C4-2B (cell line): ENCODE results near the gene IGFALS.

Experiments
- H3K27ac ChIP-seq: fragments of 450-650 bp; 2 replicates; pipeline ENCODE4 v1.5.1; 2017
- CTCF ChIP-seq: fragments of 450-650 bp; conservative IDR thresholded peaks from 2 replicates; pipeline ENCODE4 v1.5.1; 2017; ENCODE audit warnings: mild to moderate bottlenecking
- ZFX ChIP-seq: fragments of 450-650 bp; IDR thresholded peaks from 2 replicates; pipeline ENCODE4 v1.6.1; 2017

The IGFALS gene

DNA sequence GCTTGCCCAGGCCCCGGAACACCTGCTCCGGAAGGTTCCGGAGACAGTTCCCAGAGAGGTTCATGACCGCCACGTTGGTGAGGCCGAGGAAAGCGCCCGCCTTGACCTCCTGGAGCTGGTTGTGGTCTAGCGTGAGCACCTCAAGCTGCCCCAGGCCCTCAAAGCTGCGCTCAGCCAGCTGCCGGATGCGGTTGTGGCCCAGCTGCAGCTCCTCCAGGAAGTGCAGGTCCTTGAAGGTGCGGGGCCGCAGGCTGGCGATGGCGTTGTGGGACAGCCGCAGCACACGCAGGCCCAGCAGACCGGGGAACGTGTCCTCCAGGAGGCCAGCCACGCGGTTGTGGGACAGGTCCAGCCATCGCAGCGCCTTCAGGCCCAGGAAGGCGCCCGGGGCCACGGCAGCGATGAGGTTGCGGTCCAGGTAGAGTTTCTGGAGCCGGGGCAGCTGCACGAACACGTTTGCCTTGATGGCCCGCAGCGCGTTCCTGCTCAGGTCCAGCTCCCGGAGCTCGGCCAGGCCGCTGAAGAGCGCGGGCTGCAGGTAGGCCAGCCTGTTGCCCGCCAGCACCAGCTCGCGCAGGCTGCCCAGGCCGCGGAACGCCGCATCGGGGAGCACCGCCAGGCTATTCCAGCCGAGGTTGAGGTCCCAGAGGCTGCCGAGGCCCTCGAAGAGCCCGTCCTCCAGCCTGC, 2.1 kb downstream of the IGFALS start:
- H3K27ac ChIP-seq: no peak overlapping the region
- TF ChIP-seq CTCF: no peak
- no peak for TF ChIP-seq ZFX

GRCh38 chr16:1790611-1791255, 2.8 kb downstream of the IGFALS start:
- H3K27ac ChIP-seq: no peak overlapping the region
- TF ChIP-seq ZFX (no peak), CTCF (no peak)

- no peak for TF ChIP-seq CTCF
- TF ChIP-seq ZFX: no peak
- H3K27ac ChIP-seq: no peak overlapping the region
Observed at GRCh38 chr16:1790261-1790610, 3.3 kb downstream of the IGFALS start.

- H3K27ac ChIP-seq: no peak overlapping the region
- TF ChIP-seq ZFX (no peak), CTCF (no peak)
Observed at GRCh38 chr16:1789643-1790045, 3.9 kb downstream of the IGFALS start.

DNA sequence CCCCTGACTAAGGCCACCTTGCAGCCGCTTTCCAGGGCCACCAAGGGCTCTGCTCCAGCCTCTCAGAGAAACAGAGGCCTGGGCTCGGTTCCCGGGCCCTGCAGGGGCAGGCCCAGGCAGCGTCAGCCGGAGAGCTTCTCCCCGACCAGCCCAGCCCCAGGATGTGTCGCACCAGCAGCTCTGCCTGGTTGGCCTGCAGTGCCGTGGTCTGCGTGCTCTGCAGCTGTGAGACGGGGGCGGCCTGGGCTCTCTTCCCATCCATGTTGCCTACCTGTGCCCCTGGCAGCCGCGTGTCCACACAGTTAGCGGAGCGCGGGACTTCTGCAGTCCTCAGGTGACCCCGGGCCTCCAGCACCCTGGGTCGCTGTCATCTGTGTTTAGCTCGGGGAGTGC, 4.8 kb downstream of the IGFALS start:
- no peak overlapping the region for H3K27ac ChIP-seq
- TF ChIP-seq ZFX (no peak), CTCF (no peak)

GRCh38 chr16:1788095-1788707, 5.3 kb downstream of the IGFALS start:
- TF ChIP-seq ZFX: no peak
- H3K27ac ChIP-seq: no peak overlapping the region

DNA sequence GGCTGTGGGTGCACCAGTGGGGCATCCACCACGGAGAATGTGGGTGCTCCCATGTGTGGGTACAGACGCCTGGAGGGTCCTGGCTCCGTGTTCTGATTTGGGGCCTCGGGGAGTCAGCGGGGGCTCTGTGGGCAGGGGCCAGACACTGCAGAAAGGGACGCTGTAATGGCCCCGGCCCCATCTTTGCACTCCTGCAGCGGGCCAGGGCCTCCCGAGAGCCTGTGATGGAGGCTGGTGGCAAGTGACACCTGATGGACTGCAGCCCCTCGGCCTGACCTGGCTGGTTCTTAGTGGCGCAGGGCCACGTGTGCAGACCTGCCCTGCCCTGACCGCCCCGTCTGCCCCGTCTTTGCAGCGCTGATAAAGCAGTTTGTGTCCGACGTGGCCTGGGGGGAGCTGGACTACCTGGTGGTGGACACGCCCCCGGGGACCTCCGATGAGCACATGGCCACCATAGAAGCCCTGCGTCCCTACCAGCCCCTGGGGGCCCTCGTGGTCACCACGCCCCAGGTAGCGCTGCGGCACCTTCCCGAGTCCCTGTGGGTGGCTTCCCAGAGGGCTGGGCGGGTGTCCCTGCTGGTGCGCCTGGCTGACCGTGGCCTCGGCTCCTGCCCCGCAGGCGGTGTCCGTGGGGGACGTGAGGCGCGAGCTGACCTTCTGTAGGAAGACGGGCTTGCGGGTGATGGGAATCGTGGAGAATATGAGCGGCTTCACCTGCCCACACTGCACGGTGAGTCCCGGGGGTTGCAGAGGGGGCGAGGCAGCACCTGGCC, 6.0 kb downstream of the IGFALS start:
- H3K27ac ChIP-seq: no peak overlapping the region
- TF ChIP-seq ZFX (no peak), CTCF (no peak)
